Measurements from ENCODE around the gene GORAB. TPM values are rescaled to one million over a fixed set of nuclear protein-coding genes. Genes with fewer than 3 reads are reported as not detected.

GORAB gene
- total RNA-seq, 1 donor: 18.1 TPM

- TF ChIP-seq CTCF (IDR thresholded peaks at IDR 0.05; ENCODE audit: insufficient read depth, low read depth, low read length): no peak
- peak; percentile 85 for DNase-seq (ENCODE audit: low read depth)
- no peak overlapping the region for H3K4me3 ChIP-seq (ENCODE audit: low read depth, low read length)
Measured at GRCh38 chr1:170562646-170563338, 30.8 kb downstream of the GORAB start.

- DNase-seq (ENCODE audit: low read depth): no peak
- H3K4me3 ChIP-seq (ENCODE audit: low read depth, low read length): no peak overlapping the region
- no peak for TF ChIP-seq CTCF (IDR thresholded peaks at IDR 0.05; ENCODE audit: insufficient read depth, low read depth, low read length)
Measured at GRCh38 chr1:170567214-170567613, 35.2 kb downstream of the GORAB start.

- TF ChIP-seq CTCF (IDR thresholded peaks at IDR 0.05; ENCODE audit: insufficient read depth, low read depth, low read length): no peak
- DNase-seq (ENCODE audit: low read depth): no peak
- no peak overlapping the region for H3K4me3 ChIP-seq (ENCODE audit: low read depth, low read length)
Measured at GRCh38 chr1:170568197-170568596, 36.2 kb downstream of the GORAB start.

GRCh38 chr1:170576980-170577379, 45.0 kb downstream of the GORAB start:
- DNase-seq (ENCODE audit: low read depth): no peak
- H3K4me3 ChIP-seq (ENCODE audit: low read depth, low read length): no peak overlapping the region
- TF ChIP-seq CTCF (IDR thresholded peaks at IDR 0.05; ENCODE audit: insufficient read depth, low read depth, low read length): no peak

- H3K4me3 ChIP-seq (ENCODE audit: low read depth, low read length): no peak overlapping the region
- no peak for TF ChIP-seq CTCF (IDR thresholded peaks at IDR 0.05; ENCODE audit: insufficient read depth, low read depth, low read length)
- DNase-seq (ENCODE audit: low read depth): no peak
Measured at GRCh38 chr1:170578359-170578758, 46.4 kb downstream of the GORAB start.

- H3K4me3 ChIP-seq (ENCODE audit: low read depth, low read length): no peak overlapping the region
- DNase-seq (ENCODE audit: low read depth): no peak
- TF ChIP-seq CTCF (IDR thresholded peaks at IDR 0.05; ENCODE audit: insufficient read depth, low read depth, low read length): no peak
Measured at GRCh38 chr1:170580636-170581440, 48.9 kb downstream of the GORAB start.
